Measurements from ENCODE around the gene MRM2.

DNA sequence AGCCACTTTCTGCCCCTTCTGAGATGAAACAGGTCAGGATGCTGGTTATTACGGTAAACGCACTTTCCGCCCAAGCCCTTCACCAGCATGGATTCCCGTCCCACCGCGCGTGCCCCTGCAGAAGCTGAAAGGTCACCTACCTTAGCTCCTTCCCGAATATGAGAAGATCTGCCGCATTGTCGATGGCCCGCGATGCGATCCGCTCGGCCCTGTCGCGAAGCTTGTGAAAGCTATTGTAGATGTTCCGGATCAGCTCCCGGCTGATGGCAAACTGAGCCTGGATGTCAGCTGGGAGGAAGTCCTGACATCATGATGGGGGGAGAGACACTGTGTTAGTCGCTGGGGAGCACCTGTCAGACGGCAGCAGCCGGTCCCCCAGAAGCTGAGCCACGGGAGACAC lies 22.2 kb upstream of the MRM2 start:
- no peak for TF ChIP-seq CTCF (IDR thresholded peaks at IDR 0.05; ENCODE audit: low read depth, low read length, missing input control)
- TF ChIP-seq JUND (IDR thresholded peaks at IDR 0.05) = no peak
- no peak for TF ChIP-seq EGR1 (IDR thresholded peaks at IDR 0.05; ENCODE audit: low read depth in 2 of 2)
- no peak for TF ChIP-seq TAF1 (conservative IDR thresholded peaks at IDR 0.05)
- no peak for TF ChIP-seq RXRA (IDR thresholded peaks at IDR 0.05)
- TF ChIP-seq MAX (IDR thresholded peaks at IDR 0.05) = no peak
- TF ChIP-seq YY1 (IDR thresholded peaks at IDR 0.05) = no peak
- TF ChIP-seq, protein P1, sequence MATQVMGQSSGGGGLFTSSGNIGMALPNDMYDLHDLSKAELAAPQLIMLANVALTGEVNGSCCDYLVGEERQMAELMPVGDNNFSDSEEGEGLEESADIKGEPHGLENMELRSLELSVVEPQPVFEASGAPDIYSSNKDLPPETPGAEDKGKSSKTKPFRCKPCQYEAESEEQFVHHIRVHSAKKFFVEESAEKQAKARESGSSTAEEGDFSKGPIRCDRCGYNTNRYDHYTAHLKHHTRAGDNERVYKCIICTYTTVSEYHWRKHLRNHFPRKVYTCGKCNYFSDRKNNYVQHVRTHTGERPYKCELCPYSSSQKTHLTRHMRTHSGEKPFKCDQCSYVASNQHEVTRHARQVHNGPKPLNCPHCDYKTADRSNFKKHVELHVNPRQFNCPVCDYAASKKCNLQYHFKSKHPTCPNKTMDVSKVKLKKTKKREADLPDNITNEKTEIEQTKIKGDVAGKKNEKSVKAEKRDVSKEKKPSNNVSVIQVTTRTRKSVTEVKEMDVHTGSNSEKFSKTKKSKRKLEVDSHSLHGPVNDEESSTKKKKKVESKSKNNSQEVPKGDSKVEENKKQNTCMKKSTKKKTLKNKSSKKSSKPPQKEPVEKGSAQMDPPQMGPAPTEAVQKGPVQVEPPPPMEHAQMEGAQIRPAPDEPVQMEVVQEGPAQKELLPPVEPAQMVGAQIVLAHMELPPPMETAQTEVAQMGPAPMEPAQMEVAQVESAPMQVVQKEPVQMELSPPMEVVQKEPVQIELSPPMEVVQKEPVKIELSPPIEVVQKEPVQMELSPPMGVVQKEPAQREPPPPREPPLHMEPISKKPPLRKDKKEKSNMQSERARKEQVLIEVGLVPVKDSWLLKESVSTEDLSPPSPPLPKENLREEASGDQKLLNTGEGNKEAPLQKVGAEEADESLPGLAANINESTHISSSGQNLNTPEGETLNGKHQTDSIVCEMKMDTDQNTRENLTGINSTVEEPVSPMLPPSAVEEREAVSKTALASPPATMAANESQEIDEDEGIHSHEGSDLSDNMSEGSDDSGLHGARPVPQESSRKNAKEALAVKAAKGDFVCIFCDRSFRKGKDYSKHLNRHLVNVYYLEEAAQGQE (IDR thresholded peaks at IDR 0.05) = no peak
- TF ChIP-seq GABPA (IDR thresholded peaks at IDR 0.05 in 1 of 2, conservative IDR thresholded peaks at IDR 0.05 in 1 of 2) = no peak
- no peak for TF ChIP-seq SP1 (IDR thresholded peaks at IDR 0.05)
- TF ChIP-seq ATF3 (IDR thresholded peaks at IDR 0.05) = no peak
- no peak for TF ChIP-seq HNF4A (conservative IDR thresholded peaks at IDR 0.05)
- TF ChIP-seq RAD21 (IDR thresholded peaks at IDR 0.05) = no peak
